Neural progenitor cell (in vitro differentiated cells): ENCODE measurements around the gene RETREG3. TPM values are rescaled to one million over a fixed set of nuclear protein-coding genes. Genes with fewer than 3 reads are reported as not detected.
"Not testable (repeated sequence)": the region's sequence is repeated elsewhere in the genome, so short reads cannot be mapped to it uniquely, and the experiment has no call there.

Experiments used
- DNase-seq: peaks from one replicate; pipeline ENCODE4 v3.0.0-alpha.2; 2016; ENCODE audit warnings: low spot score
- H2AFZ ChIP-seq: fragments of 200-600 bp; sonication (generic); replicated peaks from 2 replicates; pipeline ENCODE4 v1.6.1; 2016; ENCODE audit warnings: antibody characterized with exemption
- H3F3A ChIP-seq: fragments of 200-600 bp; sonication (generic); 2 replicates; pipeline ENCODE4 v1.6.1; 2016; ENCODE audit warnings: antibody characterized with exemption, low read depth
- H3K27ac ChIP-seq: fragments of 200-600 bp; sonication (generic); 2 replicates; pipeline ENCODE4 v1.5.1; 2016; ENCODE audit warnings: mild to moderate bottlenecking
- H3K27me3 ChIP-seq: fragments of 200-600 bp; sonication (generic); 2 replicates; pipeline ENCODE4 v1.6.1; 2016; ENCODE audit warnings: mild to moderate bottlenecking, moderate library complexity
- H3K36me3 ChIP-seq: fragments of 200-600 bp; sonication (generic); 2 replicates; pipeline ENCODE4 v1.5.1; 2016
- H3K4me1 ChIP-seq: fragments of 200-600 bp; sonication (generic); 2 replicates; pipeline ENCODE4 v1.6.1; 2016; ENCODE audit warnings: mixed run types
- H3K4me2 ChIP-seq: fragments of 200-600 bp; sonication (generic); 2 replicates; pipeline ENCODE4 v1.6.1; 2016
- H3K4me3 ChIP-seq: fragments of 200-600 bp; sonication (generic); 2 replicates; pipeline ENCODE4 v1.5.1; 2016
- H3K79me2 ChIP-seq: fragments of 200-600 bp; sonication (generic); 2 replicates; pipeline ENCODE4 v1.6.1; 2016; ENCODE audit warnings: low read depth
- H3K9ac ChIP-seq: fragments of 200-600 bp; sonication (generic); 2 replicates; pipeline ENCODE4 v1.6.1; 2016
- H3K9me3 ChIP-seq: fragments of 200-600 bp; sonication (generic); 2 replicates; pipeline ENCODE4 v1.5.1; 2016; ENCODE audit warnings: low read depth
- H4K20me1 ChIP-seq: fragments of 200-600 bp; sonication (generic); 2 replicates; pipeline ENCODE4 v1.6.1; 2016; ENCODE audit warnings: low read depth
- H3K27ac Mint-ChIP-seq: 3 replicates; pipeline ENCODE4 v1.8.0; 2021; ENCODE audit warnings: mixed read lengths
- H3K27me3 Mint-ChIP-seq: 2 replicates; pipeline ENCODE4 v1.8.0; 2022; ENCODE audit warnings: low read depth, mild to moderate bottlenecking, inconsistent platforms, moderate library complexity, mixed read lengths; ENCODE audit not compliant: insufficient read depth
- H3K36me3 Mint-ChIP-seq: 3 replicates; pipeline ENCODE4 v1.8.0; 2021; ENCODE audit warnings: mixed read lengths
- H3K4me1 Mint-ChIP-seq: 3 replicates; pipeline ENCODE4 v1.8.0; 2021; ENCODE audit warnings: mixed read lengths
- H3K4me3 Mint-ChIP-seq: 3 replicates; pipeline ENCODE4 v1.8.0; 2021; ENCODE audit warnings: mild to moderate bottlenecking, moderate library complexity, mixed read lengths
- H3K9me3 Mint-ChIP-seq: 3 replicates; pipeline ENCODE4 v1.8.0; 2020; ENCODE audit warnings: mixed read lengths
- CTCF ChIP-seq: fragments of 200-600 bp; sonication (generic); IDR thresholded peaks from 2 replicates; pipeline ENCODE4 v1.5.1; 2017; ENCODE audit warnings: antibody characterized with exemption, mild to moderate bottlenecking
- EZH2 ChIP-seq: fragments of 200-600 bp; sonication (generic); IDR thresholded peaks from 2 replicates; pipeline ENCODE4 v1.6.1; 2017; ENCODE audit warnings: antibody characterized with exemption, mild to moderate bottlenecking, moderate library complexity
- EZH2phosphoT487 ChIP-seq: fragments of 200-600 bp; sonication (generic); IDR thresholded peaks from 2 replicates; pipeline ENCODE4 v1.6.1; 2017; ENCODE audit warnings: antibody characterized with exemption
- total RNA-seq: library from RNA; depleted of rRNA; stranded (reverse); fragments of >200 nt; gene quantifications from 2 replicates; pipeline ENCODE4 v1.2.3, GENCODE V29; 2015; ENCODE audit warnings: low replicate concordance

The RETREG3 gene
- total RNA-seq, 1 donor from 2014 or later: 23.6 TPM

GRCh38 chr17:42617956-42618431 is 8.8 kb upstream of the RETREG3 start:
- peaks cover 20% of the 10 kb centered on the region for H3F3A ChIP-seq
- no peaks in the 10 kb centered on the region for H3K9me3 ChIP-seq
- no peaks in the 10 kb centered on the region for H3K79me2 ChIP-seq
- peak overlapping the region; percentile 31 for H3K27ac ChIP-seq
- Mint-ChIP-seq H3K9me3 (no peaks in the 10 kb centered on the region), H3K36me3 (peaks cover 16% of the 10 kb centered on the region), H3K27ac (peak overlapping the region; percentile 81), H3K4me3 (no peak overlapping the region), H3K27me3 (no peaks in the 10 kb centered on the region), H3K4me1 (peaks cover 9% of the 10 kb centered on the region)
- H3K9ac ChIP-seq: no peak overlapping the region
- TF ChIP-seq EZH2 (no peak), EZH2phosphoT487 (no peak), CTCF (no peak)
- no peak overlapping the region for H3K4me3 ChIP-seq
- H2AFZ ChIP-seq: no peak overlapping the region
- no peak for DNase-seq
- H3K36me3 ChIP-seq: no peaks in the 10 kb centered on the region
- H3K27me3 ChIP-seq: no peaks in the 10 kb centered on the region
- no peak overlapping the region for H3K4me2 ChIP-seq
- H4K20me1 ChIP-seq: no peaks in the 10 kb centered on the region
- peaks cover 9% of the 10 kb centered on the region for H3K4me1 ChIP-seq

DNA sequence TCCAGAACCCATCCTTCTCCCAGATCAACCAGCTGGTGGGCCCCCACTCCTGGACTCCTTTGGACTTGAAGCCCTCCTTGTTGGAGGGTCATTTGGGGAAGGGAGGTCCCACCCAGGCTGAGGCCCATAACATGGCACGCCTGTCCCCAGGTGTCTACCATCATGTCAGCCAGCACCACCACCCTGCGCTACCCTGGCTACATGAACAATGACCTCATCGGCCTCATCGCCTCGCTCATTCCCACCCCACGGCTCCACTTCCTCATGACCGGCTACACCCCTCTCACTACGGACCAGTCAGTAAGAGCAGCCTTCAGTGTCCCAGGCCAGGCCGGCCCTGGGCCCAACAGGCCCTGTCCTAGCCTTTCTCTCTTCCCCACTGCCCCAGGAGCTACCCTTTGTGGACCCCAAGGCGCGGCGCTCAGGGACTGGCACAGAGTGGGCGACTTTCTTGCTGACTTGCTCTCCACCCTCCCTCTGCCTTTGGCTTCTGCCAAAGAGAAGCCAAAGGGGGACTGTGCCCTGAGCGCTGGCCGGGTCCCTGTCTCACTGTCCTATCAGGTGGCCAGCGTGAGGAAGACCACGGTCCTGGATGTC is 4.6 kb upstream of the RETREG3 start:
- Histone ChIP-seq H3K36me3 (no peaks in the 10 kb centered on the region), H3K79me2 (peaks cover 20% of the 10 kb centered on the region), H3K9me3 (no peaks in the 10 kb centered on the region), H3K4me2 (no peak overlapping the region), H3K27ac (no peak overlapping the region), H3K4me1 (peaks cover 10% of the 10 kb centered on the region), H2AFZ (no peak overlapping the region), H3K27me3 (no peaks in the 10 kb centered on the region), H3K9ac (no peak overlapping the region), H3K4me3 (no peak overlapping the region), H4K20me1 (peaks cover 4% of the 10 kb centered on the region), H3F3A (peaks cover 21% of the 10 kb centered on the region)
- peaks cover 24% of the 10 kb centered on the region for H3K36me3 Mint-ChIP-seq
- TF ChIP-seq EZH2: no peak
- no peak for TF ChIP-seq CTCF
- no peak for DNase-seq
- H3K9me3 Mint-ChIP-seq: no peaks in the 10 kb centered on the region
- H3K4me3 Mint-ChIP-seq: no peak overlapping the region
- H3K4me1 Mint-ChIP-seq: peaks cover 10% of the 10 kb centered on the region
- no peak overlapping the region for H3K27ac Mint-ChIP-seq
- no peaks in the 10 kb centered on the region for H3K27me3 Mint-ChIP-seq

- Mint-ChIP-seq H3K27ac (no peak overlapping the region), H3K9me3 (no peaks in the 10 kb centered on the region), H3K4me1 (peaks cover 16% of the 10 kb centered on the region), H3K36me3 (peaks cover 24% of the 10 kb centered on the region), H3K4me3 (peak overlapping the region; percentile 41), H3K27me3 (peaks cover 3% of the 10 kb centered on the region)
- no peak overlapping the region for H3K27ac ChIP-seq
- no peaks in the 10 kb centered on the region for H3K9me3 ChIP-seq
- H3K36me3 ChIP-seq: no peaks in the 10 kb centered on the region
- TF ChIP-seq CTCF (no peak), EZH2 (no peak), EZH2phosphoT487 (no peak)
- H3K4me1 ChIP-seq: peaks cover 14% of the 10 kb centered on the region
- no peak overlapping the region for H2AFZ ChIP-seq
- peaks cover 10% of the 10 kb centered on the region for H3F3A ChIP-seq
- H3K27me3 ChIP-seq: no peaks in the 10 kb centered on the region
- H3K9ac ChIP-seq: no peak overlapping the region
- no peak for DNase-seq
- H3K4me2 ChIP-seq: no peak overlapping the region
- peaks cover 17% of the 10 kb centered on the region for H4K20me1 ChIP-seq
- H3K79me2 ChIP-seq: peaks cover 37% of the 10 kb centered on the region
- H3K4me3 ChIP-seq: no peak overlapping the region
These were observed 2.8 kb upstream of the RETREG3 start for GRCh38 chr17:42612013-42612412.

DNA sequence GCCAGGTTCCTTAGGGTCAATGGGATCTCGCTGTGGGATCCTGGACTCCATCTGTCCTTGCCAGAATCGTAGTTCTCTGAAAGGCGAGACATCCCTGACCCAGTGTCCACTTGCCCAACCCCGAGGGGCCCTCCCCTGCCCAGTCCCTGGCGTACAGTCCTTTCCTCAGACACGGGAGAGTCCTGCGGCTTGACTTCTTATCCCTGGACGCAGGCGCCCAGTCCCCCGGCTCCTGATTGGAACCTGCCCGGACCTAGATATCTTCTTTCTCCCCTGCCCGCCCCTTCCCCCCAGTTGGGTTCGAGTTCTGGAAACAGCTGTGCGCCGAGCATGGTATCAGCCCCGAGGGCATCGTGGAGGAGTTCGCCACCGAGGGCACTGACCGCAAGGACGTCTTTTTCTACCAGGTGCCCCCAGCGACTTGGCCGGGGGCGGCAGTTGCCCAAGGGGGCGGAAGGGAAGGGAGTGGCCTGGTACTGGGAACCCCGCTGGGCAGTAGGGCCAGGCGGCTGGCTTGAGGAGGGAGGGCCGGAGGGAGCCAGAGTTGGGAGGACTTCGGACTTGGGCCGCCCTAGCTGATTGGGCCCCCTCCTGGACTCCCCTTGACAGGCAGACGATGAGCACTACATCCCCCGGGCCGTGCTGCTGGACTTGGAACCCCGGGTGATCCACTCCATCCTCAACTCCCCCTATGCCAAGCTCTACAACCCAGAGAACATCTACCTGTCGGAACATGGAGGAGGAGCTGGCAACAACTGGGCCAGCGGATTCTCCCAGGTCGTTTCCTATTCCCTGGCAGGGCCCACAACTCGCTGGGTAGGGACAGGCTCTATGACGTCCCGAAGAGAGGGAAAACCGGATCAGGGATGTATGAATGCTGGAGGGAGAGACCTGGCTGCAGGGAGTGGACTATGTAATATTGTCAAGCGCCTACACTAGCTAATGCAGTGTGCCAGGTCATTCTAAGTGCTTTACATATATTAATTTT is 934 bp upstream of the RETREG3 start:
- Mint-ChIP-seq H3K36me3 (peaks cover 23% of the 10 kb centered on the region), H3K27ac (peak overlapping the region; percentile 42), H3K4me3 (peak overlapping the region; percentile 100), H3K4me1 (peaks cover 20% of the 10 kb centered on the region)
- DNase-seq: peak; percentile 67
- H3K27me3 ChIP-seq, H3F3A ChIP-seq, H3K36me3 ChIP-seq, H3K9me3 ChIP-seq, H3K9me3 Mint-ChIP-seq, H3K27me3 Mint-ChIP-seq: not testable (repeated sequence)
- Histone ChIP-seq H3K79me2 (peaks cover 56% of the 10 kb centered on the region), H3K9ac (peak overlapping the region; percentile 65), H2AFZ (peak overlapping the region; percentile 37), H4K20me1 (peaks cover 31% of the 10 kb centered on the region), H3K4me3 (peak overlapping the region; percentile 84), H3K27ac (peak overlapping the region; percentile 24), H3K4me2 (peak overlapping the region; percentile 78), H3K4me1 (peaks cover 14% of the 10 kb centered on the region)
